Measurements from ENCODE around the gene LTBP2.

The LTBP2 gene

DNA sequence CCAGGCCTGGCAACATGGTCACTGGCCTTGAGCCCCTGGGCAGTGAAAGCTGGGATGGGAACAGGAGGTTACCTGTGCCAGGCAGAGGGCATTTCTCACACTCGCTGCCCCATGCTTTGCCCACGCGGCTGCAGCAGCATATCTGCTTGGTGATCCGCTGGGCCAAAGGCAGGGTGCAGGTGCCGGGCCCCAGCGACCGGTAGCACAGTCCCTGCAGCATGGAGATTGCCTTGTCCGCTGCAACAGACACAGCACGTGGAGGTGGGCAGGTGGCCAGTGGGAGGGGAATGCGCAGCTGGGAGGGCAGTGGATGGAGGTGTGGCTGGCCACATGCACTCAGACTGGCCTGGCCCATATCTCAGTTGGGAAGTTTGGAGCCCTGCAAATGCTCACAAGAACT lies 83.2 kb downstream of the LTBP2 start:
- no peaks in the 10 kb centered on the region for H3K36me3 Mint-ChIP-seq (ENCODE audit: low read depth)
- H3K4me1 Mint-ChIP-seq: peaks cover 17% of the 10 kb centered on the region
- no peaks in the 10 kb centered on the region for H3K27me3 Mint-ChIP-seq (ENCODE audit: low read depth)
- H3K27ac Mint-ChIP-seq: peak overlapping the region in 1 of 3 experiments; percentile 52
- H3K9me3 Mint-ChIP-seq: no peaks in the 10 kb centered on the region
- no peak overlapping the region for H3K4me3 Mint-ChIP-seq
- TF ChIP-seq, protein P1, sequence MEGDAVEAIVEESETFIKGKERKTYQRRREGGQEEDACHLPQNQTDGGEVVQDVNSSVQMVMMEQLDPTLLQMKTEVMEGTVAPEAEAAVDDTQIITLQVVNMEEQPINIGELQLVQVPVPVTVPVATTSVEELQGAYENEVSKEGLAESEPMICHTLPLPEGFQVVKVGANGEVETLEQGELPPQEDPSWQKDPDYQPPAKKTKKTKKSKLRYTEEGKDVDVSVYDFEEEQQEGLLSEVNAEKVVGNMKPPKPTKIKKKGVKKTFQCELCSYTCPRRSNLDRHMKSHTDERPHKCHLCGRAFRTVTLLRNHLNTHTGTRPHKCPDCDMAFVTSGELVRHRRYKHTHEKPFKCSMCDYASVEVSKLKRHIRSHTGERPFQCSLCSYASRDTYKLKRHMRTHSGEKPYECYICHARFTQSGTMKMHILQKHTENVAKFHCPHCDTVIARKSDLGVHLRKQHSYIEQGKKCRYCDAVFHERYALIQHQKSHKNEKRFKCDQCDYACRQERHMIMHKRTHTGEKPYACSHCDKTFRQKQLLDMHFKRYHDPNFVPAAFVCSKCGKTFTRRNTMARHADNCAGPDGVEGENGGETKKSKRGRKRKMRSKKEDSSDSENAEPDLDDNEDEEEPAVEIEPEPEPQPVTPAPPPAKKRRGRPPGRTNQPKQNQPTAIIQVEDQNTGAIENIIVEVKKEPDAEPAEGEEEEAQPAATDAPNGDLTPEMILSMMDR (IDR thresholded peaks at IDR 0.05; ENCODE audit: unreplicated experiment in 3 of 3): no peak

DNA sequence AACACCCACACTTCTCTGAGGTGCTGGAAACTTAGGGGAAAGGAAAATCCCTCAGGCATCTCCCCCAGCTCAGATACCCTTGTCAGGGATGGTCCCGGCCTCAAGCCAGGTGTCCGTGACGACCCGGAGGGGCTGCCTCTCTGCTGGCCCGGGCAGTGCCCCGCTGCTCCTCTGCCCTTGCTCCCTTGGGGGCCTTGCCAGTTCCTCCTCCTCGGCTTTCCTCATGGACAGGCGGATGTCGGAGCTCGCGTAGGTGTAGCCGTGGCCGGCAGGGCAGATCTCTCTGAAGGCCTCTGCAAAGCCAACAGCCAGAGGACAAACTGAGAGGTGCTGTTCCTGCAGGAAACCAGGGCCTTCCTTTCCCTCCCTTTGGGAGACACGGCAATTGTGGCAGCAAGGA lies 83.6 kb downstream of the LTBP2 start:
- H3K4me3 Mint-ChIP-seq: no peak overlapping the region
- H3K27ac Mint-ChIP-seq: no peak overlapping the region
- no peaks in the 10 kb centered on the region for H3K9me3 Mint-ChIP-seq
- peaks cover 17% of the 10 kb centered on the region for H3K4me1 Mint-ChIP-seq
- H3K27me3 Mint-ChIP-seq (ENCODE audit: low read depth): no peaks in the 10 kb centered on the region
- TF ChIP-seq, protein P1 (IDR thresholded peaks at IDR 0.05; ENCODE audit: unreplicated experiment in 3 of 3): no peak
- no peaks in the 10 kb centered on the region for H3K36me3 Mint-ChIP-seq (ENCODE audit: low read depth)

DNA sequence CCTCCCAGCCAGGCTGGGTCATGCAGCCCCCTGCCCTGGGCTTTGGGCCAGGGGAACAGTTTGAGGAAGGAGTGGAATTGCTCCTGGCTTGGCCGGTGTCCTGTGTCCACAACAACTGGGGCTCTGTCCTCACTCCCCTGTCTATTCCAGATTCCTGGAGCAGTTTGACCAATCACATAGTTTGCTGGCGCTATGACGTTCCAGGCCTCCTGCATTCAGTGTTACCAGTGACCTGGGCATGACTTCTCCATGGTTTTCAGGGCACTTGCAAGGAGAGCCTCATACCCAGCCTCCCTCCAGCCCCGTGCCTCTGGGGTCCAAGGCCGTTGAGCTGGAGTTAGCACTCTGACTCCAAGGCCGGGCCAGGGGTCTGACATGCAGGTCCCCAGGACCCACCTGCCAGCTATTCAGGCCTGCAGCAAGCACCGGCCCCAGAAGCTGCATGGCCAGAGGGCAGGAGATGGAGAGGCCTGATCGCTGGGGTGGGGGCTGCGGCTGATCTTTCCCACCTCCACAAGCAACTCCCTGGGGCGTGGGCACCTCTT lies 84.2 kb downstream of the LTBP2 start:
- no peak overlapping the region for H3K4me3 Mint-ChIP-seq
- no peaks in the 10 kb centered on the region for H3K27me3 Mint-ChIP-seq (ENCODE audit: low read depth)
- peaks cover 17% of the 10 kb centered on the region for H3K4me1 Mint-ChIP-seq
- TF ChIP-seq, protein P1 (IDR thresholded peaks at IDR 0.05; ENCODE audit: unreplicated experiment in 3 of 3): no peak
- H3K27ac Mint-ChIP-seq: no peak overlapping the region
- H3K36me3 Mint-ChIP-seq (ENCODE audit: low read depth): no peaks in the 10 kb centered on the region
- H3K9me3 Mint-ChIP-seq: no peaks in the 10 kb centered on the region

DNA sequence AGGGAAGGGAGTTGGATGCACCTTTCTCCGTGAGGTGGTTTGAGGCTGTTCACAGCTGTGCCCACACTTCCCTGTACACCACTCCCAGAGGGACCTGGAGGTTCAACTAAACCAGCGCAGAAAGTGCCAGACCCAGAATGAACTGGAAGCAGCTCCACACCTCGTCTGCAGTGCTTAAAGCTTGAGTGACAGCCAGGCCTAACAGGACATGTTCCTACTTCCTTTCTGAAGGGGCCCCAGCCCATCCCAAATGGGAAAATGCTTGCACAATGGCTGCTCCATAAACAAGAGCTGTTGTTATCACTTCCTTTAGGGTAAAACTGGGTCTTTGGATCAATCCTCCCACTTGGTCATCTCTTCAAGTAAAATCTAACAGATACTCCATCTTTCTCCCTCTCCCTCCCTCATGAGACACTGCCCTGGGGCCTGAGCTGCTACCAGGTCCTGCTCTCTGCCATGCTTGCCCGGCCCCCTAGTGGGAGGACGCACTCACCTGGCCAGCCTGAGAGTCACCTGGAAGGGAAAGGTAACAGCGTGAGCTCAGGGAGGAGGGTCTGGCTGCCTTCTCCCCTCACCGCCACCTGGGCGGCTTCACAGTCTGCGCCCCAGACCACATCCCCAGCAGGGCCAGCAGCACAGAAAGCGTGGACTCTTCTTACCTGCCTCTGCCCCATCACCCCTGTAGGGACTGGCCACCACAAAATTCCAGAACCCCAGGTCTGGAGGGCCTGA lies 85.0 kb downstream of the LTBP2 start:
- Mint-ChIP-seq H3K4me1 (peaks cover 17% of the 10 kb centered on the region), H3K36me3 (ENCODE audit: low read depth) (no peaks in the 10 kb centered on the region), H3K9me3 (no peaks in the 10 kb centered on the region), H3K4me3 (no peak overlapping the region), H3K27ac (no peak overlapping the region), H3K27me3 (ENCODE audit: low read depth) (no peaks in the 10 kb centered on the region)
- TF ChIP-seq, protein P1 (IDR thresholded peaks at IDR 0.05; ENCODE audit: unreplicated experiment in 3 of 3): no peak

DNA sequence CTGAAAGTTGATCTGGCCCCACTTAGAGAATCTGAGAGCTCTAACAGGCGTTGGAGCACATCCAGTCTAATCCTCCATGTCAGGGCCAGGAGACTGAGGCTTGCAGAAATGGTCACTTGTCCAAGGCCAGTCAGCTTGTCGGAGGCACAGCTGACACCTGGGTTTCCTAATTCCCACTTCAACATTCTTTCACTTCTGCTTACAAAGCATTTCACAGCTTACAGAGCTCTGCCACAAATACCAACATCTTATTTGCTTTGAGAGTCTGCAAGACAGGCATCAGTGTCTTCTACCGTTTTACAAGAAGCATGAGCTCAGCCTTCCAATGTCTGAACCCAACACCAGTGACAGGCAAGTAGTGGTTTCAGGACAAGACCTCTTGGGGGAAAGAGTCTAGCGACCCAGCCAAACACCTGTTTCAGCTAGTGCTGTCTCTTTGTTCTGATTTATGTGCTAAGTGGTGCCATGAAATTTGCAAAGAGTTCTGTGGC lies 86.6 kb downstream of the LTBP2 start:
- H3K4me3 Mint-ChIP-seq: no peak overlapping the region
- no peaks in the 10 kb centered on the region for H3K27me3 Mint-ChIP-seq (ENCODE audit: low read depth)

More for the DNA sequence above, 86.6 kb downstream of the LTBP2 start:
- no peaks in the 10 kb centered on the region for H3K36me3 Mint-ChIP-seq (ENCODE audit: low read depth)
- peaks cover 17% of the 10 kb centered on the region for H3K4me1 Mint-ChIP-seq
- TF ChIP-seq, protein P1 (IDR thresholded peaks at IDR 0.05; ENCODE audit: unreplicated experiment in 3 of 3): no peak
- H3K9me3 Mint-ChIP-seq: no peaks in the 10 kb centered on the region
- H3K27ac Mint-ChIP-seq: peak overlapping the region in 2 of 3 experiments; percentile 52 to 54
